ENCODE data around the gene FRMD4A.

FRMD4A gene

DNA sequence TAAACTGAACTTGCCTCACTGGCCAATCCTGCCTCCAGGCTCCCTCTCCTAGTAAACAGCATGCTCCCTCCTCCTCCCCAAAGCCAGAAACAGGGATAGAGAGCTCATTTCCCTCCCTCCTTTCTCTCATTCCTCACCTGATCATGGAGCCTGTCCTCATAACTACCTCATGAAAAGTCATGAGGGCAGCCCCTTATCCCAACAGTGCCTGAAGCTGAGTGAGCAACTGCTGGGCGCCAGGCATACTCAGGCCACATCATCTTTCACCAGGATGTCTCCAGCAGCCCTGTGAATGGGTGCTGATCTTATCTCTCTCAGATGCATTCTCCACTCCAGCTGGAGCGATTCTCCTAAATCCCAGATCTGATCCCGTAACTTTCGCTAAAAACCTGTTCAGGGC is 436.8 kb downstream of the FRMD4A start:
- no peaks in the 10 kb centered on the region for H3K9me3 ChIP-seq (ENCODE audit: insufficient read depth, low read length, severe bottlenecking)
- H3K4me2 ChIP-seq (ENCODE audit: insufficient read depth, low read length): no peak overlapping the region
- H3K4me3 ChIP-seq (ENCODE audit: low read depth in 1 of 2, low read length in 2 of 2): no peak overlapping the region
- no peaks in the 10 kb centered on the region for H3K27me3 ChIP-seq (ENCODE audit: insufficient read depth, low read length, poor library complexity)
- H3K36me3 ChIP-seq (ENCODE audit: insufficient read depth, low read length): no peaks in the 10 kb centered on the region
- TF ChIP-seq CTCF (IDR thresholded peaks at IDR 0.05; ENCODE audit: borderline replicate concordance, extremely low read depth, low read length, poor library complexity, severe bottlenecking) (no peak), EZH2 (IDR thresholded peaks at IDR 0.05; ENCODE audit: borderline replicate concordance, low read depth, low read length, severe bottlenecking) (no peak)
- no peak overlapping the region for H3K9ac ChIP-seq (ENCODE audit: low read depth, low read length)
- H2AFZ ChIP-seq (ENCODE audit: low read depth, low read length): no peak overlapping the region
- DNase-seq (no peak), ATAC-seq (ENCODE audit: insufficient read depth, low read depth) (no peak)
- no peaks in the 10 kb centered on the region for H3K4me1 ChIP-seq (ENCODE audit: insufficient read depth, low read length)
- H3K27ac ChIP-seq (ENCODE audit: low read length): no peak overlapping the region
- H3K79me2 ChIP-seq (ENCODE audit: insufficient read depth, low read length): no peaks in the 10 kb centered on the region
- no peaks in the 10 kb centered on the region for H4K20me1 ChIP-seq (ENCODE audit: insufficient read depth, low read length)

- TF ChIP-seq CTCF (IDR thresholded peaks at IDR 0.05; ENCODE audit: borderline replicate concordance, extremely low read depth, low read length, poor library complexity, severe bottlenecking) (no peak), EZH2 (IDR thresholded peaks at IDR 0.05; ENCODE audit: borderline replicate concordance, low read depth, low read length, severe bottlenecking) (no peak)
- Histone ChIP-seq H3K9ac (ENCODE audit: low read depth, low read length) (no peak overlapping the region), H4K20me1 (ENCODE audit: insufficient read depth, low read length) (no peaks in the 10 kb centered on the region), H3K27me3 (ENCODE audit: insufficient read depth, low read length, poor library complexity) (no peaks in the 10 kb centered on the region), H3K79me2 (ENCODE audit: insufficient read depth, low read length) (no peaks in the 10 kb centered on the region), H3K27ac (ENCODE audit: low read length) (no peak overlapping the region), H3K9me3 (ENCODE audit: insufficient read depth, low read length, severe bottlenecking) (no peaks in the 10 kb centered on the region), H3K4me1 (ENCODE audit: insufficient read depth, low read length) (no peaks in the 10 kb centered on the region), H3K36me3 (ENCODE audit: insufficient read depth, low read length) (no peaks in the 10 kb centered on the region), H3K4me2 (ENCODE audit: insufficient read depth, low read length) (no peak overlapping the region), H3K4me3 (ENCODE audit: low read depth in 1 of 2, low read length in 2 of 2) (no peak overlapping the region), H2AFZ (ENCODE audit: low read depth, low read length) (no peak overlapping the region)
- ATAC-seq (ENCODE audit: insufficient read depth, low read depth) (no peak), DNase-seq (no peak)
Observed at GRCh38 chr10:13892871-13893270, 437.9 kb downstream of the FRMD4A start.

DNA sequence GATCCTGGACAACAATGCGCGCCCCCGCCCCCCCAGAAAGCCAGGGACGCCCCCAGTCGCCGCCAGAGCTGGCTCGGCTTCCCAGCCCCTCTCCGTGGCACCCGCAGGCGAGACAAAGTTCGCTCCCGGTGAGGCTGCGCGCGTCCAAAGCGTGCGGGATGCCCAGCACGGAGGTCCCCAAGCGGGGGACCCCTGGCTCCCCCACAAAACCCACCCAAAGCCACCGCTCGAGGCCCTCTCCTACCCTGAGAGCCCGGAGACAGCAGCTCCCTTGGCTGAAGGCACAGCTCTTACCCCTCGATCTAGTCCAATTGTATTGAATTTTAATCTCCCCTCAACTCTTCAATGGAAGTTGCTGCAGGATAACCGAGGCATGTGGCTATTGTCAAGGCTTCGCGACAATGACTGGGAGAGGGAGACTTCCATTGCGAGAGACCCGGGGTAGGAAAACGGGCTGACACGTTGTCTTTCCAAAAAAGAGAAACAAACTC is 438.7 kb downstream of the FRMD4A start:
- ATAC-seq (ENCODE audit: insufficient read depth, low read depth): no peak
- Histone ChIP-seq H3K27me3 (ENCODE audit: insufficient read depth, low read length, poor library complexity) (no peaks in the 10 kb centered on the region), H3K36me3 (ENCODE audit: insufficient read depth, low read length) (no peaks in the 10 kb centered on the region), H4K20me1 (ENCODE audit: insufficient read depth, low read length) (no peaks in the 10 kb centered on the region), H2AFZ (ENCODE audit: low read depth, low read length) (no peak overlapping the region), H3K4me3 (ENCODE audit: low read depth in 1 of 2, low read length in 2 of 2) (no peak overlapping the region), H3K79me2 (ENCODE audit: insufficient read depth, low read length) (no peaks in the 10 kb centered on the region), H3K4me1 (ENCODE audit: insufficient read depth, low read length) (no peaks in the 10 kb centered on the region), H3K9me3 (ENCODE audit: insufficient read depth, low read length, severe bottlenecking) (no peaks in the 10 kb centered on the region), H3K9ac (ENCODE audit: low read depth, low read length) (no peak overlapping the region), H3K4me2 (ENCODE audit: insufficient read depth, low read length) (no peak overlapping the region), H3K27ac (ENCODE audit: low read length) (no peak overlapping the region)
- TF ChIP-seq EZH2 (IDR thresholded peaks at IDR 0.05; ENCODE audit: borderline replicate concordance, low read depth, low read length, severe bottlenecking): no peak
- TF ChIP-seq CTCF (IDR thresholded peaks at IDR 0.05; ENCODE audit: borderline replicate concordance, extremely low read depth, low read length, poor library complexity, severe bottlenecking): no peak
- DNase-seq: no peak
